Heart left ventricle (tissue), 16 donors: Measurements from ENCODE around the gene TECR. TPM values are rescaled to one million over a fixed set of nuclear protein-coding genes. Genes with fewer than 3 reads are reported as not detected.

Experiments used
- ATAC-seq, 4 donors: fragments of 200-7000 bp; cut with Tn5 transposase; one replicate each; pipeline ENCODE4 v1.9.1; 2020 to 2022; ENCODE audit warnings: moderate library complexity in 4 of 4, mild to moderate bottlenecking in 3 of 4, moderate number of reproducible peaks in 1 of 4
- DNase-seq, 5 donors: peaks; one replicate each; pipeline ENCODE4 v3.0.0-alpha.2; 2020
- H3K27ac ChIP-seq, 12 donors: fragments of 200-600 bp; sonication (generic) in 4 of 12; one replicate each; pipeline versions ENCODE4 v1.5.0 to v1.8.0; 2016 to 2022; ENCODE audit warnings: mild to moderate bottlenecking in 2 of 12
- H3K27me3 ChIP-seq, 9 donors: fragments of 200-600 bp; sonication (generic) in 2 of 9; one replicate each; pipeline versions ENCODE4 v1.5.1 to v1.8.0; 2016 to 2022; ENCODE audit warnings: mild to moderate bottlenecking in 3 of 9
- H3K36me3 ChIP-seq, 9 donors: fragments of 200-600 bp; sonication (generic) in 2 of 9; one replicate each; pipeline versions ENCODE4 v1.5.0 to v1.8.0; 2018 to 2022; ENCODE audit warnings: mild to moderate bottlenecking in 2 of 9
- H3K4me1 ChIP-seq, 12 donors: fragments of 200-600 bp; sonication (generic) in 4 of 12; one replicate each; pipeline versions ENCODE4 v1.5.0 to v1.8.0; 2016 to 2022; ENCODE audit warnings: mild to moderate bottlenecking in 3 of 12
- H3K4me3 ChIP-seq, 12 donors: fragments of 200-600 bp; sonication (generic) in 4 of 12; one replicate each; pipeline versions ENCODE4 v1.5.0 to v1.8.0; 2017 to 2022; ENCODE audit warnings: mild to moderate bottlenecking in 9 of 12, moderate library complexity in 4 of 12
- H3K9me3 ChIP-seq, 12 donors: fragments of 200-600 bp; sonication (generic) in 4 of 12; one replicate each; pipeline versions ENCODE4 v1.5.0 to v1.8.0; 2016 to 2022; ENCODE audit warnings: mild to moderate bottlenecking in 1 of 12
- POLR2A ChIP-seq, 2 donors: fragments of 450-650 bp; IDR thresholded peaks; one replicate each; pipeline ENCODE4 v1.6.1; 2017; ENCODE audit warnings: antibody characterized with exemption in 2 of 2, mild to moderate bottlenecking in 2 of 2, moderate library complexity in 2 of 2
- WGBS, 4 donors: extraction: QIAGEN DNeasy Blood & Tissue Kit in 2 of 4; methylation state at CpG; one replicate each; pipeline versions ENCODE4 v1.1.5 to v1.1.7; 2013 to 2018; 5-methylcytosine and 5-hydroxymethylcytosine counted together
- intact Hi-C, 10 donors: fragments of 100-400 bp; cut with DNase I; formaldehyde crosslinking; loops; one replicate each; pipeline versions ENCODE4 v1.11.1 to v1.14.2; 2022
- long read RNA-seq, 3 donors: library from polyadenylated mRNA; unstranded; transcript quantifications; one replicate each; pipeline ENCODE4 v2.0.0, GENCODE V29; 2020 to 2021
- polyA plus RNA-seq, 2 donors: library from polyadenylated mRNA; stranded (reverse); fragments of 200-250 nt; gene quantifications; one replicate each; pipeline ENCODE4 v1.2.3, GENCODE V29; 2013
- total RNA-seq, 9 donors: library from RNA; depleted of rRNA in 2 of 9; stranded (reverse); fragments of >200 nt in 2 of 9; fragmentation: NEBNext Ultra II Directional in 3 of 9; extraction: Animal tissue kit (Norgen Biotek cat#: 25700) in 3 of 9; gene quantifications; one replicate each; pipeline versions ENCODE4 v1.1.0 to v1.2.4, GENCODE V29; 2016 to 2023
- TF ChIP-seq, protein P1 (sequence below), 12 donors: fragments of 200-600 bp; sonication (generic) in 4 of 12; IDR thresholded peaks; one replicate each; pipeline versions ENCODE4 v1.5.0 to v1.8.0; 2018 to 2022; ENCODE audit warnings: antibody characterized with exemption in 12 of 12, mild to moderate bottlenecking in 5 of 12
- donor health status: ischemic (EF 13 %, LVEDD 7.1; RV severe dilation, severe dysfunction).
- donor health status: healthy with polysubstance abuse.
- donor health status: DM: no; HTN: yes; CAD: no.
- donor health status: DM: no; HTN: no; CAD: no.
- donor health status: ischemic (EF 25% LVEDD 6.9; RV normal size, moderate dysfunction).
- donor health status: ischemic (EF 25% LVEDD 5.7; RV mildly dilated, moderate dysfunction).
- donor health status: healthy.
- donor health status: DM: yes; HTN: yes; CAD: no.
- donor health status: ischemic (EF 35%, LVEDD 5.7; RV mildly dilated, moderate dysfunction).
- donor health status: nonischemic (EF 11% LVEDD 7.7; RV severe dilation, severe dysfunction).
- donor health status: DM: yes; HTN: yes; CAD: no.
- donor health status: PGD.
- donor health status: ischemic (EF 29% LVEDD 5.4; RV normal size, mild dysfunction).
- donor health status: nonischemic (EF 23%, LVEDD 6.1; RV moderate dilation, normal function).

Gene TECR, protein sequence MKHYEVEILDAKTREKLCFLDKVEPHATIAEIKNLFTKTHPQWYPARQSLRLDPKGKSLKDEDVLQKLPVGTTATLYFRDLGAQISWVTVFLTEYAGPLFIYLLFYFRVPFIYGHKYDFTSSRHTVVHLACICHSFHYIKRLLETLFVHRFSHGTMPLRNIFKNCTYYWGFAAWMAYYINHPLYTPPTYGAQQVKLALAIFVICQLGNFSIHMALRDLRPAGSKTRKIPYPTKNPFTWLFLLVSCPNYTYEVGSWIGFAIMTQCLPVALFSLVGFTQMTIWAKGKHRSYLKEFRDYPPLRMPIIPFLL
- total RNA-seq (10 to 100 TPM; 48.1 to 88.4 (median 71.7) TPM), polyA plus RNA-seq (100 to 1,000 TPM in 1 of 2 donors, 10 to 100 TPM in 1; 71.4 to 102 TPM)
- long read RNA-seq, donor 1, transcript TECR-201 (13 exons, 1,171 nt): major isoform, 14 of 62 reads
- long read RNA-seq, donor 1, transcript TECR-207 (12 exons, 1,188 nt): minor isoform, 12 of 62 reads
- long read RNA-seq, donor 1, partial matches to known transcripts: 21 of 62 reads
- long read RNA-seq, donor 1, other reads (novel, unspliced or antisense): 8 of 62 reads
- long read RNA-seq, donor 2, transcript TECR-207 (12 exons, 1,188 nt): minor isoform, 15 of 84 reads
- long read RNA-seq, donor 2, transcript TECR-216 (14 exons, 1,202 nt): minor isoform, 5 of 84 reads
- long read RNA-seq, donor 2, transcript TECR-226 (13 exons, 1,170 nt): minor isoform, 6 of 84 reads
- long read RNA-seq, donor 2, transcript TECR-201 (13 exons, 1,171 nt): major isoform, 38 of 84 reads
- long read RNA-seq, donor 2, partial matches to known transcripts: 4 of 84 reads
- long read RNA-seq, donor 2, other reads (novel, unspliced or antisense): 16 of 84 reads
- long read RNA-seq, donor 3, transcript TECR-201 (13 exons, 1,171 nt): major isoform, 9 of 38 reads
- long read RNA-seq, donor 3, partial matches to known transcripts: 17 of 38 reads
- long read RNA-seq, donor 3, other reads (novel, unspliced or antisense): 4 of 38 reads

DNA sequence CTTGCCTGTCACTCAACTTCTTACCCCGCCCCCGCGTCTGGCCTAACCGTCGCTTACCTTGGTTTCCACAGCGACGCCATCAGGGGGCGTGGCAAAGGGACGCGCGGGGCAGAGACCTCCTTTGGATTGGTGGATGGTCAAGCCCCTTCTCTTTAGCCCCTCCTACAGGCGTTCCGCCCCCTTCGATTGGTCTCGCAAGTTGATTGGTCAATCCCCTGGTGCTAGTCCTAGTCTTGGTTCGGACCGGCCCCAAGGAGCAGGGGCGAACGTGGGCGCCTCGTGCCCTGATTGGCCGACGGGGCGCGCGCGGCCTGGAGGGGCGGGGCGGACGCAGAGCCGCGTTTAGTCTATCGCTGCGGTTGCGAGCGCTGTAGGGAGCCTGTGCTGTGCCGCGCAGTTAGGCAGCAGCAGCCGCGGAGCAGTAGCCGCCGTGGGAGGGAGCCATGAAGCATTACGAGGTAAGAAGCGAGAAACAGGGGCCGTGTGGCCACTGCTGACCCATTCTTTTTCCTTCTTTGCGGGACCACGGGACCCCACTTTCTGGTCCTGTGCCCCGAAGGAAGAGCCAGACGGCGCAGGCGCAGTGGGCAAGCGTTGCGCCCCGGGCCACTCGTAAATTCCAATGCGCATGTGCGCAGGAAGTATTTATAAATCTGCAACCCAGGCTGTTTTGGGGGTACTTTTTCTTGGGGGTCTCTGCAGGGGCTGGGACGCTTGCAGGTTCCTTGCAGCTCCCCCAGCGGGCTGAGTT is at the start of gene TECR:
TECR (plus strand) TSS at position 341 of the 751 bp plus-strand sequence; CDS start at position 444, 103 bp downstream.
- peaks cover 0 to 40% (median 24%) of the 10 kb centered on the region in 12 donors for H3K4me1 ChIP-seq
- H3K9me3 ChIP-seq: no peaks in the 10 kb centered on the region
- peak within 1 kb of the TSS; percentile 70 to 95 (median 86) for H3K27ac ChIP-seq
- TF ChIP-seq, protein P1, sequence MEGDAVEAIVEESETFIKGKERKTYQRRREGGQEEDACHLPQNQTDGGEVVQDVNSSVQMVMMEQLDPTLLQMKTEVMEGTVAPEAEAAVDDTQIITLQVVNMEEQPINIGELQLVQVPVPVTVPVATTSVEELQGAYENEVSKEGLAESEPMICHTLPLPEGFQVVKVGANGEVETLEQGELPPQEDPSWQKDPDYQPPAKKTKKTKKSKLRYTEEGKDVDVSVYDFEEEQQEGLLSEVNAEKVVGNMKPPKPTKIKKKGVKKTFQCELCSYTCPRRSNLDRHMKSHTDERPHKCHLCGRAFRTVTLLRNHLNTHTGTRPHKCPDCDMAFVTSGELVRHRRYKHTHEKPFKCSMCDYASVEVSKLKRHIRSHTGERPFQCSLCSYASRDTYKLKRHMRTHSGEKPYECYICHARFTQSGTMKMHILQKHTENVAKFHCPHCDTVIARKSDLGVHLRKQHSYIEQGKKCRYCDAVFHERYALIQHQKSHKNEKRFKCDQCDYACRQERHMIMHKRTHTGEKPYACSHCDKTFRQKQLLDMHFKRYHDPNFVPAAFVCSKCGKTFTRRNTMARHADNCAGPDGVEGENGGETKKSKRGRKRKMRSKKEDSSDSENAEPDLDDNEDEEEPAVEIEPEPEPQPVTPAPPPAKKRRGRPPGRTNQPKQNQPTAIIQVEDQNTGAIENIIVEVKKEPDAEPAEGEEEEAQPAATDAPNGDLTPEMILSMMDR (IDR thresholded peaks at IDR 0.05): peak in 3 of 12 donors; percentile 2 to 16 (median 13)
- peak; percentile 71 to 97 for TF ChIP-seq POLR2A (IDR thresholded peaks at IDR 0.05)
- ATAC-seq (peak; percentile 97 to 99 (median 98)), DNase-seq (peak; percentile 99 to 100 (median 100))
- peak within 1 kb of the TSS; percentile 57 to 91 (median 74) for H3K4me3 ChIP-seq
- intact Hi-C loops: loop anchor here in 1 of 10 donors (1.0 kb wide), 1 partner anchor 11 kb away; the partner anchor contains the start of gene DNAJB1
- H3K27me3 ChIP-seq: no peaks in the 10 kb centered on the region
- peaks cover 0 to 3% (median 0%) of the 10 kb centered on the region in 9 donors for H3K36me3 ChIP-seq
- 0% methylated on average over 26 to 59 of the region's 59 CpGs for WGBS, 4 donors

DNA sequence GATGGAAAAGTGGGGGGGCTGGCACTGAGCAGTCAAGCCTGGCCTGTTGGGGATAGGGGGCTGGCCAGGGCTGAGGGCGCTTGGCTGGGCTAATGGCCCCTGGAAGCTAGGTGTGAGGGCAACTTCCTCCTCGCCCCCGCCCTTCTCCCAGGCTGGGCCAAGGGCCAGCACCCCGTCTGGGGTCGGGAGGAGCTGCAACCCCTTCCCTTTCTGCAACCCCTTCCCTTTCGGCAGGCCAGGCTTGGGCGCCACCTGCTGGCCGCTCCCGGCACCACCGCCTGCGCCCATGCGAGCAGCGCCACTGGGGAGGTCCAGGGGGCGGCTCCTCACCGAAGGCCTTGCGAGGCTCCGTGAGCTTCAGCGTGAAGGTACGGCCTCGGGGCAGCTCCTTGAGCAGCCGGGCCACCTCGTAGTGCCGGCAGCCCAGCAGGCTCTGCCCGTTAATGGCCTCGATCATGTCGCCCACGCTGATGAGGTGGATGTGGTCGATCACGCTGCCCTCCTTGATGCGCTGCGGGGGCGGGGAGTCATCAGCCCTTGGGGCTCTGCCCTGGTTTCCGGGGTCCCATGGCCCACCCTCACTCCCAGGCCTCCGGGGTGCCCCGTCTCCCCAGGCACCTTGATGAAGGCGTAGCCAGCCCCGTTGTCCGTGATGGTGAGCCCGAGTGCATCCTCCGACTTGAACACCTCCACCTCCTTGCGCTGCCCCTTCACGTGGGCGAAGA is 49.3 kb upstream of the TECR start:
- ATAC-seq (peak in 3 of 4 donors; percentile 33 to 40 (median 38)), DNase-seq (peak in 1 of 5 donors; percentile 76)
- intact Hi-C loops: loop anchor here in 7 of 10 donors (5.0 to 10.0 kb wide), 6 partner anchors 38 to 345 kb away; partner anchors contain the start of gene ASF1B (in 1 of the 7)
- Histone ChIP-seq H3K27me3 (peaks cover 0 to 9% (median 5%) of the 10 kb centered on the region in 9 donors), H3K27ac (no peak overlapping the region), H3K4me1 (peaks cover 0 to 26% (median 11%) of the 10 kb centered on the region in 12 donors), H3K4me3 (no peak overlapping the region), H3K9me3 (no peaks in the 10 kb centered on the region), H3K36me3 (peaks cover 0 to 62% (median 37%) of the 10 kb centered on the region in 9 donors)
- 68 to 80% (median 74%) methylated on average over 24 to 43 of the region's 43 CpGs for WGBS, 4 donors
- TF ChIP-seq, protein P1 (IDR thresholded peaks at IDR 0.05): peak; percentile 61 to 92 (median 70)
- TF ChIP-seq POLR2A (IDR thresholded peaks at IDR 0.05): no peak

DNA sequence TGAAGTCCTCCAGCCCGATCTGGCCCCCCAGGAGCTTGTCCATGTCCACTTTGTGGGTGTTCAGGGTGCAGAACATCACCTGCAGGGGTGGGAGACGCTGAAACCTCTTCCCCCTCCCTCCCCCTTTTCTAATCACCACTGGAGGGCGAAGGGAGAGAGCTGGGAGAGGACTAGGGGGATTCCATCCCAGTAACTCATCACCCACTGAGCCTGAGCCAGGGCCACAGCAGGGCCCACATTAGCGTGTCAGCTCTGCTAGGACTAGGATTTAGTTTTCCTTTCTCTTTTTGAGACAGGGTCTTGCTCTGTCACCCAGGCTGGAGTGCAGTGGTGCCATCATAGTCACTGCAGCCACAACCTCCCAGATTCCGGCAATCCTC is 48.7 kb upstream of the TECR start:
- ATAC-seq (no peak), DNase-seq (no peak)
- no peaks in the 10 kb centered on the region for H3K9me3 ChIP-seq
- no peak for TF ChIP-seq POLR2A (IDR thresholded peaks at IDR 0.05)
- TF ChIP-seq, protein P1 (IDR thresholded peaks at IDR 0.05): no peak
- no peak overlapping the region for H3K27ac ChIP-seq
- peaks cover 0 to 65% (median 37%) of the 10 kb centered on the region in 9 donors for H3K36me3 ChIP-seq
- peaks cover 0 to 21% (median 5%) of the 10 kb centered on the region in 12 donors for H3K4me1 ChIP-seq
- 90 to 96% (median 92%) methylated on average over 5 of the region's 5 CpGs for WGBS, 4 donors
- H3K27me3 ChIP-seq: peaks cover 0 to 3% (median 0%) of the 10 kb centered on the region in 9 donors
- intact Hi-C loops: no loop called here
- H3K4me3 ChIP-seq: no peak overlapping the region
